Measurements from ENCODE around the gene PHF21B.

PHF21B gene

GRCh38 chr22:44943701-44944324, 66.0 kb downstream of the PHF21B start:
- H3K9me3 ChIP-seq (replicated peaks in 1 of 11), result no peaks in the 10 kb centered on the region
- H3K27ac ChIP-seq, result no peak overlapping the region
- no peak overlapping the region for H3K4me2 ChIP-seq
- no peak overlapping the region for H3K9ac ChIP-seq
- TF ChIP-seq Cebpa-rat (IDR thresholded peaks at IDR 0.05), result no peak
- H3K4me3 ChIP-seq, result no peak overlapping the region
- no peaks in the 10 kb centered on the region for H3K36me3 ChIP-seq
- peaks cover 0 to 13% (median 0%) of the 10 kb centered on the region in 11 experiments; a peak in 6 of 22 replicates for H4K20me1 ChIP-seq
- H3K27me3 ChIP-seq, result no peaks in the 10 kb centered on the region
- H3K4me1 ChIP-seq, result peaks cover 0 to 12% (median 10%) of the 10 kb centered on the region in 10 experiments; a peak in 12 of 20 replicates

- Histone ChIP-seq H3K27ac (no peak overlapping the region), H3K9me3 (replicated peaks in 1 of 11) (no peaks in the 10 kb centered on the region), H3K9ac (no peak overlapping the region), H3K4me1 (peaks cover 0 to 12% (median 10%) of the 10 kb centered on the region in 10 experiments; a peak in 12 of 20 replicates), H3K4me2 (no peak overlapping the region), H4K20me1 (peaks cover 0 to 13% (median 0%) of the 10 kb centered on the region in 11 experiments; a peak in 6 of 22 replicates), H3K36me3 (no peaks in the 10 kb centered on the region), H3K27me3 (no peaks in the 10 kb centered on the region), H3K4me3 (no peak overlapping the region)
- no peak for TF ChIP-seq Cebpa-rat (IDR thresholded peaks at IDR 0.05)
Observed at GRCh38 chr22:44942979-44943700, 66.7 kb downstream of the PHF21B start.

- H3K36me3 ChIP-seq, result no peaks in the 10 kb centered on the region
- H3K4me3 ChIP-seq, result no peak overlapping the region
- H3K9ac ChIP-seq, result no peak overlapping the region
- H3K4me1 ChIP-seq, result peaks cover 0 to 12% (median 10%) of the 10 kb centered on the region in 10 experiments; a peak in 12 of 20 replicates
- no peaks in the 10 kb centered on the region for H3K9me3 ChIP-seq (replicated peaks in 1 of 11)
- peak overlapping the region in 6 of 11 experiments; percentile 21 to 37 (median 32); a peak in 9 of 22 replicates for H3K4me2 ChIP-seq
- peaks cover 0 to 8% (median 0%) of the 10 kb centered on the region in 11 experiments; a peak in 6 of 22 replicates for H4K20me1 ChIP-seq
- H3K27me3 ChIP-seq, result no peaks in the 10 kb centered on the region
- no peak for TF ChIP-seq Cebpa-rat (IDR thresholded peaks at IDR 0.05)
- no peak overlapping the region for H3K27ac ChIP-seq
Observed at GRCh38 chr22:44942056-44942455, 67.7 kb downstream of the PHF21B start.

- no peaks in the 10 kb centered on the region for H3K27me3 ChIP-seq
- H3K4me1 ChIP-seq, result peaks cover 0 to 12% (median 10%) of the 10 kb centered on the region in 10 experiments; a peak in 12 of 20 replicates
- peaks cover 0 to 8% (median 0%) of the 10 kb centered on the region in 11 experiments; a peak in 6 of 22 replicates for H4K20me1 ChIP-seq
- H3K4me3 ChIP-seq, result no peak overlapping the region
- no peaks in the 10 kb centered on the region for H3K36me3 ChIP-seq
- H3K9me3 ChIP-seq (replicated peaks in 1 of 11), result no peaks in the 10 kb centered on the region
- no peak overlapping the region for H3K9ac ChIP-seq
- no peak overlapping the region for H3K27ac ChIP-seq
- peak overlapping the region in 5 of 11 experiments; percentile 21 to 37 (median 31); a peak in 5 of 22 replicates for H3K4me2 ChIP-seq
- no peak for TF ChIP-seq Cebpa-rat (IDR thresholded peaks at IDR 0.05)
Observed at GRCh38 chr22:44941207-44941606, 68.6 kb downstream of the PHF21B start.

GRCh38 chr22:44940130-44940529, 69.7 kb downstream of the PHF21B start:
- no peaks in the 10 kb centered on the region for H3K36me3 ChIP-seq
- no peak for TF ChIP-seq Cebpa-rat (IDR thresholded peaks at IDR 0.05)
- H4K20me1 ChIP-seq, result peaks cover 0 to 8% (median 0%) of the 10 kb centered on the region in 11 experiments; a peak in 6 of 22 replicates
- no peak overlapping the region for H3K27ac ChIP-seq
- H3K4me3 ChIP-seq, result no peak overlapping the region
- H3K9me3 ChIP-seq (replicated peaks in 1 of 11), result no peaks in the 10 kb centered on the region
- no peak overlapping the region for H3K4me2 ChIP-seq
- peaks cover 0 to 20% (median 10%) of the 10 kb centered on the region in 10 experiments; a peak in 12 of 20 replicates for H3K4me1 ChIP-seq
- H3K9ac ChIP-seq, result no peak overlapping the region
- no peaks in the 10 kb centered on the region for H3K27me3 ChIP-seq

- Histone ChIP-seq H4K20me1 (peaks cover 0 to 9% (median 0%) of the 10 kb centered on the region in 11 experiments; a peak in 5 of 22 replicates), H3K9ac (no peak overlapping the region), H3K27ac (no peak overlapping the region), H3K4me2 (no peak overlapping the region), H3K4me1 (peaks cover 0 to 22% (median 11%) of the 10 kb centered on the region in 10 experiments; a peak in 12 of 20 replicates), H3K4me3 (no peak overlapping the region), H3K36me3 (no peaks in the 10 kb centered on the region), H3K9me3 (replicated peaks in 1 of 11) (no peaks in the 10 kb centered on the region), H3K27me3 (no peaks in the 10 kb centered on the region)
- no peak for TF ChIP-seq Cebpa-rat (IDR thresholded peaks at IDR 0.05)
Observed at GRCh38 chr22:44939451-44939850, 70.4 kb downstream of the PHF21B start.

- H4K20me1 ChIP-seq, result peaks cover 0 to 13% (median 0%) of the 10 kb centered on the region in 11 experiments; a peak in 5 of 22 replicates
- no peak for TF ChIP-seq Cebpa-rat (IDR thresholded peaks at IDR 0.05)
- no peak overlapping the region for H3K9ac ChIP-seq
- H3K4me2 ChIP-seq, result no peak overlapping the region
- H3K36me3 ChIP-seq, result no peaks in the 10 kb centered on the region
- no peaks in the 10 kb centered on the region for H3K27me3 ChIP-seq
- H3K27ac ChIP-seq, result no peak overlapping the region
- no peak overlapping the region for H3K4me3 ChIP-seq
- H3K9me3 ChIP-seq (replicated peaks in 1 of 11), result no peaks in the 10 kb centered on the region
- H3K4me1 ChIP-seq, result peaks cover 2 to 28% (median 17%) of the 10 kb centered on the region in 10 experiments; a peak in 19 of 20 replicates
Observed at GRCh38 chr22:44938886-44939285, 70.9 kb downstream of the PHF21B start.

- no peak for TF ChIP-seq Cebpa-rat (IDR thresholded peaks at IDR 0.05)
- Histone ChIP-seq H3K4me2 (no peak overlapping the region), H3K36me3 (no peaks in the 10 kb centered on the region), H4K20me1 (peaks cover 0 to 13% (median 0%) of the 10 kb centered on the region in 11 experiments; a peak in 5 of 22 replicates), H3K4me3 (no peak overlapping the region), H3K9me3 (replicated peaks in 1 of 11) (no peaks in the 10 kb centered on the region), H3K9ac (no peak overlapping the region), H3K27ac (no peak overlapping the region), H3K27me3 (no peaks in the 10 kb centered on the region), H3K4me1 (peaks cover 9 to 44% (median 27%) of the 10 kb centered on the region in 10 experiments)
Observed at GRCh38 chr22:44937216-44937615, 72.6 kb downstream of the PHF21B start.

- Histone ChIP-seq H3K9me3 (replicated peaks in 1 of 11) (no peaks in the 10 kb centered on the region), H3K9ac (no peak overlapping the region), H3K27ac (no peak overlapping the region), H4K20me1 (peaks cover 0 to 7% (median 0%) of the 10 kb centered on the region in 11 experiments; a peak in 5 of 22 replicates), H3K4me1 (peaks cover 9 to 35% (median 18%) of the 10 kb centered on the region in 10 experiments), H3K4me3 (no peak overlapping the region), H3K36me3 (no peaks in the 10 kb centered on the region), H3K4me2 (no peak overlapping the region), H3K27me3 (no peaks in the 10 kb centered on the region)
- TF ChIP-seq Cebpa-rat (IDR thresholded peaks at IDR 0.05), result no peak
Observed at GRCh38 chr22:44936201-44936600, 73.6 kb downstream of the PHF21B start.
